Smooth muscle cell (in vitro differentiated cells): Measurements from ENCODE around the gene TOPORS. TPM values are rescaled to one million over a fixed set of nuclear protein-coding genes. Genes with fewer than 3 reads are reported as not detected.

Experiments
- DNase-seq: peaks from one replicate; lab custom pipeline; 2025; ENCODE audit not compliant: unreplicated experiment; lab: John Stamatoyannopoulos, UW
- H2AFZ ChIP-seq: fragments of 200-600 bp; sonication (generic); 2 replicates; pipeline ENCODE4 v1.6.0; 2016; ENCODE audit warnings: antibody characterized with exemption, low read depth, mild to moderate bottlenecking
- H3F3A ChIP-seq: fragments of 200-600 bp; sonication (generic); 2 replicates; pipeline ENCODE4 v1.6.0; 2017; ENCODE audit warnings: antibody characterized with exemption, low read depth
- H3K27ac ChIP-seq: fragments of 200-600 bp; sonication (generic); 2 replicates; pipeline ENCODE4 v1.5.1; 2016; ENCODE audit warnings: low read depth, mild to moderate bottlenecking
- H3K27me3 ChIP-seq: fragments of 200-600 bp; sonication (generic); 2 replicates; pipeline ENCODE4 v1.6.1; 2016; ENCODE audit warnings: low read depth, mild to moderate bottlenecking
- H3K36me3 ChIP-seq: fragments of 200-600 bp; sonication (generic); 2 replicates; pipeline ENCODE4 v1.5.1; 2016; ENCODE audit warnings: low read depth
- H3K4me1 ChIP-seq: fragments of 200-600 bp; sonication (generic); 2 replicates; pipeline ENCODE4 v1.5.1; 2016; ENCODE audit warnings: low read depth
- H3K4me2 ChIP-seq: fragments of 200-600 bp; sonication (generic); 2 replicates; pipeline ENCODE4 v1.6.0; 2016; ENCODE audit warnings: mild to moderate bottlenecking
- H3K4me3 ChIP-seq: fragments of 200-600 bp; sonication (generic); 2 replicates; pipeline ENCODE4 v1.5.1; 2016; ENCODE audit warnings: mild to moderate bottlenecking
- H3K79me2 ChIP-seq: fragments of 200-600 bp; sonication (generic); 2 replicates; pipeline ENCODE4 v1.6.0; 2016; ENCODE audit warnings: low read depth, mild to moderate bottlenecking
- H3K9ac ChIP-seq: fragments of 200-600 bp; sonication (generic); 2 replicates; pipeline ENCODE4 v1.6.0; 2016; ENCODE audit warnings: low read depth
- H3K9me3 ChIP-seq: fragments of 200-600 bp; sonication (generic); replicated peaks from 2 replicates; pipeline ENCODE4 v1.5.1; 2016; ENCODE audit warnings: low read depth
- H4K20me1 ChIP-seq: fragments of 200-600 bp; sonication (generic); 2 replicates; pipeline ENCODE4 v1.6.0; 2016; ENCODE audit warnings: low read depth
- CTCF ChIP-seq: fragments of 200-600 bp; sonication (generic); IDR thresholded peaks from 2 replicates; pipeline ENCODE4 v1.5.1; 2017; ENCODE audit warnings: borderline replicate concordance, mild to moderate bottlenecking, antibody characterized with exemption; ENCODE audit not compliant: insufficient read depth, poor library complexity, severe bottlenecking
- WGBS: methylation state at CpG from one replicate; pipeline ENCODE4 v1.1.7; 2016; ENCODE audit warnings: low lambda C conversion rate; 5-methylcytosine and 5-hydroxymethylcytosine counted together
- polyA plus RNA-seq: library from polyadenylated mRNA; unstranded; fragments of >200 nt; fragmentation: Nextera tagmentation; extraction: Ambion mirVana; gene quantifications from 2 replicates; pipeline ENCODE4 v1.2.1, GENCODE V29; 2016
- total RNA-seq: library from RNA; depleted of rRNA; stranded (reverse); fragments of >200 nt; gene quantifications from 2 replicates; pipeline ENCODE4 v1.2.3, GENCODE V29; 2014

The TOPORS gene
- total and polyA plus RNA-seq, 2 experiments from 2014 or later: 14.2 to 25.3 TPM

DNA sequence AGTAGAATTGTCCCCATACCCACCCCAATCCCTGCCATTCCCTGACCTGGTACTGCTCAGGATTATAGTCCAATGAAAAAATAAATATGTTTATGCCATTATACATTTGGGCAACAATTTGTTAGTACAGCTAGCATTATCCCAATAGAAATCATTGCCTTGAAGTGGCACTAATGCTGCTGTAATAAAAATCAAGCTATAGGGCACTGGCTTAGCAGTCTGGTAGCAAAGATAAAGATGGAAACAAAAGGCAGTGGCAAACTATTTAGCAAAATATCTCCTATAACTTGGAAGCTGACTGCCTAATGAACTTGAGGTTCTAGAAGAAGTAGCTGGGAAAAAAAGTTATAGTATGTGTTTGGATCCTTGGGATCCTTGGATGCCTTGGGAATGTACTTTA is 2.2 kb upstream of the TOPORS start:
- H3K79me2 ChIP-seq: peaks cover 32% of the 10 kb centered on the region
- TF ChIP-seq CTCF: no peak

GRCh38 chr9:32554107-32554506 is 1.7 kb upstream of the TOPORS start:
- H3K4me1 ChIP-seq: no peaks in the 10 kb centered on the region
- H3K4me3 ChIP-seq: no peak overlapping the region
- no peak for DNase-seq
- no peak overlapping the region for H3K9ac ChIP-seq
- H3K79me2 ChIP-seq: peaks cover 32% of the 10 kb centered on the region
- 83% methylated on average over 2 of the region's 2 CpGs for WGBS
- TF ChIP-seq CTCF: no peak
- no peaks in the 10 kb centered on the region for H3K27me3 ChIP-seq
- H3K4me2 ChIP-seq: no peak overlapping the region
- H2AFZ ChIP-seq: no peak overlapping the region
- peaks cover 7% of the 10 kb centered on the region for H3F3A ChIP-seq
- peaks cover 17% of the 10 kb centered on the region for H4K20me1 ChIP-seq
- H3K9me3 ChIP-seq: no peaks in the 10 kb centered on the region
- H3K36me3 ChIP-seq: no peaks in the 10 kb centered on the region
- H3K27ac ChIP-seq: peak overlapping the region; percentile 94

More for the DNA sequence above, 2.2 kb upstream of the TOPORS start:
- no peaks in the 10 kb centered on the region for H3K9me3 ChIP-seq
- H3K4me3 ChIP-seq: no peak overlapping the region
- no peak for DNase-seq
- peaks cover 7% of the 10 kb centered on the region for H3F3A ChIP-seq
- no peak overlapping the region for H3K4me2 ChIP-seq
- no peaks in the 10 kb centered on the region for H3K27me3 ChIP-seq
- peaks cover 12% of the 10 kb centered on the region for H4K20me1 ChIP-seq
- no peaks in the 10 kb centered on the region for H3K36me3 ChIP-seq
- H3K9ac ChIP-seq: no peak overlapping the region
- H3K4me1 ChIP-seq: no peaks in the 10 kb centered on the region
- no peak overlapping the region for H2AFZ ChIP-seq
- peak overlapping the region; percentile 94 for H3K27ac ChIP-seq

DNA sequence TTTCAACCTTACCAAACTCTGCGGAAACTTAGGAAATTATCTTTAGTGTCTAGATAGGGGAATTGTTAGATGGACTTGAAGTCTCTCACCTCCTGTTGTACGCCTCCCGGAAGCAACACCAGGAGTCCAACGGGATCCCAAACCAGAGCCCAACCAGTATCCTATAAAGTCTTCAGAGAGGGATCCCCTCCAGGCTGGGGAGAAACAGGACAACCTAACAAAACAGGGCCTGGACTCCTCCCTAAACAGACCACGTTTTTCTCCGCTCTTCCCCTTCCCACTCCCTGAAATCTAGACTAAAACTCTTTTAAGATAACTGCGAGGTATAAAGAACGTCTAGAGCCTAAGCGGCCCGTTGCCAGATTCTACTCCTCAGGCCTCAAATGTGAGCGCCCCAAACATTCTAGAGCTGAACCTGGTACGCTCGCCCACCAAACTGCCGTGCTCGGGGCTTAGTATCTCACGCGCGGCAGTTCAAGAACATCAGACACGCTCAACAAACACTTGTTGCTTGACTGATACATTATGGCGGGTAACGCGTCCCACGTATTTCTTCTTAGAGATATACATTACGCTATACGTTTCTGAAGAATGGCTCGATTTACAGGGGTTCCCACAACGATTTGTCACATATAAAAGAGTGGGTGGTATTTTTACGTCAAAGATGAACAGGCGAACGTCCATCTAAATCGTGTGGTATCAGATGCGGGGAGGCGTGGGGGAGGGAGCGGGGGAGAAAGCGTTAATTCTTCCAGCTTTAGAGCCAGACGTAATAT is 922 bp downstream of the TOPORS start:
- H3K9me3 ChIP-seq: no peaks in the 10 kb centered on the region
- H3K9ac ChIP-seq: peak overlapping the region; percentile 94

More for the DNA sequence above, 922 bp downstream of the TOPORS start:
- peaks cover 50% of the 10 kb centered on the region for H3K79me2 ChIP-seq
- H3K4me3 ChIP-seq: peak overlapping the region; percentile 82
- no peaks in the 10 kb centered on the region for H3K36me3 ChIP-seq
- H3K27ac ChIP-seq: peak overlapping the region; percentile 94
- peak; percentile 31 for DNase-seq
- H2AFZ ChIP-seq: peak overlapping the region; percentile 81
- WGBS: under 1% methylated on average over 36 of the region's 36 CpGs
- H4K20me1 ChIP-seq: peaks cover 43% of the 10 kb centered on the region
- TF ChIP-seq CTCF: no peak
- no peaks in the 10 kb centered on the region for H3K27me3 ChIP-seq
- no peaks in the 10 kb centered on the region for H3K4me1 ChIP-seq
- peak overlapping the region; percentile 95 for H3K4me2 ChIP-seq
- peaks cover 7% of the 10 kb centered on the region for H3F3A ChIP-seq
